Measurements from ENCODE around the gene MICAL2. TPM values are rescaled to one million over a fixed set of nuclear protein-coding genes. Genes with fewer than 3 reads are reported as not detected.

The MICAL2 gene
- total RNA-seq, 2 experiments from 2014 or later: not detected

- no peaks in the 10 kb centered on the region for H3K9me3 ChIP-seq (ENCODE audit: low read length)
- DNase-seq (ENCODE audit: low spot score): no peak
- H3K4me2 ChIP-seq (ENCODE audit: low read length): no peak overlapping the region
- H3K79me2 ChIP-seq (ENCODE audit: insufficient read depth, low read depth, low read length): no peaks in the 10 kb centered on the region
- H3K27ac ChIP-seq (ENCODE audit: low read depth, low read length, poor library complexity, severe bottlenecking): no peak overlapping the region
- H2AFZ ChIP-seq (ENCODE audit: low read length): no peak overlapping the region
- no peaks in the 10 kb centered on the region for H3K36me3 ChIP-seq (ENCODE audit: insufficient read depth, low read length)
- intact Hi-C loops (cut with micrococcal nuclease; ENCODE audit: unreplicated experiment): loop anchor here (5.0 to 10.0 kb wide), 2 partner anchors 115 to 442 kb away; no protein-coding TSS in a partner anchor
- H3K4me1 ChIP-seq (ENCODE audit: insufficient read depth, low read length, poor library complexity, severe bottlenecking): no peaks in the 10 kb centered on the region
- no TSS peak for BruUV-seq (replicated peaks)
- H4K20me1 ChIP-seq (ENCODE audit: insufficient read depth, low read length): no peaks in the 10 kb centered on the region
- ChIA-PET CTCF (ENCODE audit: unreplicated experiment) (interaction anchor here (0.6 kb wide), 1 partner anchor 80 kb away, joined by 4 read pairs; no protein-coding TSS in a partner anchor), POLR2A (interaction anchor here (0.7 kb wide), 1 partner anchor 10 kb away, joined by 3 read pairs; no protein-coding TSS in a partner anchor)
- TF ChIP-seq CTCF (conservative IDR thresholded peaks at IDR 0.05; ENCODE audit: low read length): no peak
- no peak for TF ChIP-seq EZH2phosphoT487 (IDR thresholded peaks at IDR 0.05; ENCODE audit: borderline replicate concordance, low read depth, low read length)
- H3K4me3 ChIP-seq (ENCODE audit: low read depth, low read length, poor library complexity, severe bottlenecking): no peak overlapping the region
- no peaks in the 10 kb centered on the region for H3K9me2 ChIP-seq (ENCODE audit: insufficient read depth, low read length)
These were observed 129.0 kb downstream of the MICAL2 start for GRCh38 chr11:12239396-12239795.

- POLR2A ChIA-PET: interaction anchor here (0.7 kb wide), 1 partner anchor 9 kb away, joined by 3 read pairs; no protein-coding TSS in a partner anchor
These were observed 129.5 kb downstream of the MICAL2 start for GRCh38 chr11:12239804-12240371.

More at GRCh38 chr11:12239804-12240371, 129.5 kb downstream of the MICAL2 start:
- H3K36me3 ChIP-seq (ENCODE audit: insufficient read depth, low read length): no peaks in the 10 kb centered on the region
- H3K9me3 ChIP-seq (ENCODE audit: low read length): no peaks in the 10 kb centered on the region
- intact Hi-C loops (cut with micrococcal nuclease; ENCODE audit: unreplicated experiment): loop anchor here (5.0 to 10.0 kb wide), 2 partner anchors 115 to 443 kb away; no protein-coding TSS in a partner anchor
- no peak overlapping the region for H3K27ac ChIP-seq (ENCODE audit: low read depth, low read length, poor library complexity, severe bottlenecking)
- H3K4me3 ChIP-seq (ENCODE audit: low read depth, low read length, poor library complexity, severe bottlenecking): no peak overlapping the region
- no peaks in the 10 kb centered on the region for H4K20me1 ChIP-seq (ENCODE audit: insufficient read depth, low read length)
- no peak overlapping the region for H3K4me2 ChIP-seq (ENCODE audit: low read length)
- no TSS peak for BruUV-seq (replicated peaks)
- no peaks in the 10 kb centered on the region for H3K4me1 ChIP-seq (ENCODE audit: insufficient read depth, low read length, poor library complexity, severe bottlenecking)
- H2AFZ ChIP-seq (ENCODE audit: low read length): no peak overlapping the region
- DNase-seq (ENCODE audit: low spot score): no peak
- H3K79me2 ChIP-seq (ENCODE audit: insufficient read depth, low read depth, low read length): no peaks in the 10 kb centered on the region
- H3K9me2 ChIP-seq (ENCODE audit: insufficient read depth, low read length): no peaks in the 10 kb centered on the region
- CTCF ChIA-PET (ENCODE audit: unreplicated experiment): interaction anchor here (0.6 kb wide), 1 partner anchor 80 kb away, joined by 4 read pairs; no protein-coding TSS in a partner anchor
- TF ChIP-seq CTCF (conservative IDR thresholded peaks at IDR 0.05; ENCODE audit: low read length) (no peak), EZH2phosphoT487 (IDR thresholded peaks at IDR 0.05; ENCODE audit: borderline replicate concordance, low read depth, low read length) (no peak)

Data from OCI-LY7 (cell line).